ENCODE data around the gene DNAJB9.
A peak's percentile ranks its signal among the peaks of the same experiment; 100 is the strongest.

DNAJB9 gene

GRCh38 chr7:108569381-108570145 is at the start of gene DNAJB9, which contains the start of gene THAP5:
Gene DNAJB9 (plus strand): TSS chr7:108569874. CDS start chr7:108571727, 1,853 bp downstream.
Gene THAP5 (minus strand): TSS chr7:108569706. CDS start chr7:108569569, 137 bp downstream.
- DNase-seq (ENCODE audit: low read depth): peak; percentile 100
- Histone ChIP-seq H3K9ac (ENCODE audit: low read length) (peak within 1 kb of the TSS; percentile 97), H3K4me3 (ENCODE audit: low read length) (peak within 1 kb of the TSS; percentile 92), H3K36me3 (ENCODE audit: control insufficient read depth, insufficient read depth, low read length, severe bottlenecking) (peaks cover 26% of the 10 kb centered on the region), H3K27me3 (replicated peaks; ENCODE audit: control insufficient read depth, insufficient read depth, low read length) (no peaks in the 10 kb centered on the region), H3K9me3 (ENCODE audit: control insufficient read depth, low read length) (no peaks in the 10 kb centered on the region), H3K4me1 (ENCODE audit: control insufficient read depth, insufficient read depth, low read length) (peaks cover 39% of the 10 kb centered on the region)

GRCh38 chr7:108522780-108523179 is 46.9 kb upstream of the DNAJB9 start:
- Histone ChIP-seq H3K9ac (ENCODE audit: low read length) (no peak overlapping the region), H3K36me3 (ENCODE audit: control insufficient read depth, insufficient read depth, low read length, severe bottlenecking) (peaks cover 15% of the 10 kb centered on the region), H3K27me3 (replicated peaks; ENCODE audit: control insufficient read depth, insufficient read depth, low read length) (no peaks in the 10 kb centered on the region), H3K4me1 (ENCODE audit: control insufficient read depth, insufficient read depth, low read length) (peaks cover 45% of the 10 kb centered on the region), H3K4me3 (ENCODE audit: low read length) (peak overlapping the region; percentile 96), H3K9me3 (ENCODE audit: control insufficient read depth, low read length) (no peaks in the 10 kb centered on the region)
- DNase-seq (ENCODE audit: low read depth): no peak

- Histone ChIP-seq H3K4me1 (ENCODE audit: control insufficient read depth, insufficient read depth, low read length) (peaks cover 35% of the 10 kb centered on the region), H3K27me3 (replicated peaks; ENCODE audit: control insufficient read depth, insufficient read depth, low read length) (no peaks in the 10 kb centered on the region), H3K36me3 (ENCODE audit: control insufficient read depth, insufficient read depth, low read length, severe bottlenecking) (peaks cover 3% of the 10 kb centered on the region), H3K9ac (ENCODE audit: low read length) (peak overlapping the region; percentile 95), H3K9me3 (ENCODE audit: control insufficient read depth, low read length) (no peaks in the 10 kb centered on the region), H3K4me3 (ENCODE audit: low read length) (peak overlapping the region; percentile 96)
- peak; percentile 88 for DNase-seq (ENCODE audit: low read depth)
Observed at GRCh38 chr7:108525327-108525984, 44.2 kb upstream of the DNAJB9 start.

- Histone ChIP-seq H3K27me3 (replicated peaks; ENCODE audit: control insufficient read depth, insufficient read depth, low read length) (no peaks in the 10 kb centered on the region), H3K4me3 (ENCODE audit: low read length) (peak within 1 kb of the TSS; percentile 96), H3K9ac (ENCODE audit: low read length) (peak within 1 kb of the TSS; percentile 95), H3K9me3 (ENCODE audit: control insufficient read depth, low read length) (no peaks in the 10 kb centered on the region), H3K36me3 (ENCODE audit: control insufficient read depth, insufficient read depth, low read length, severe bottlenecking) (no peaks in the 10 kb centered on the region), H3K4me1 (ENCODE audit: control insufficient read depth, insufficient read depth, low read length) (peaks cover 35% of the 10 kb centered on the region)
- peak; percentile 100 for DNase-seq (ENCODE audit: low read depth)
Observed at GRCh38 chr7:108525985-108526767, 43.5 kb upstream of the DNAJB9 start, which contains the start of gene PNPLA8. Gene PNPLA8 (minus strand): TSS chr7:108526135. CDS start chr7:108515491, 10,644 bp downstream.

GRCh38 chr7:108526768-108527017 is 43.0 kb upstream of the DNAJB9 start:
- peak overlapping the region; percentile 94 for H3K9ac ChIP-seq (ENCODE audit: low read length)
- no peaks in the 10 kb centered on the region for H3K36me3 ChIP-seq (ENCODE audit: control insufficient read depth, insufficient read depth, low read length, severe bottlenecking)
- peaks cover 35% of the 10 kb centered on the region for H3K4me1 ChIP-seq (ENCODE audit: control insufficient read depth, insufficient read depth, low read length)
- no peak for DNase-seq (ENCODE audit: low read depth)
- no peaks in the 10 kb centered on the region for H3K27me3 ChIP-seq (replicated peaks; ENCODE audit: control insufficient read depth, insufficient read depth, low read length)
- peak overlapping the region; percentile 96 for H3K4me3 ChIP-seq (ENCODE audit: low read length)
- H3K9me3 ChIP-seq (ENCODE audit: control insufficient read depth, low read length): no peaks in the 10 kb centered on the region

- DNase-seq (ENCODE audit: low read depth): no peak
- H3K4me3 ChIP-seq (ENCODE audit: low read length): no peak overlapping the region
- no peaks in the 10 kb centered on the region for H3K36me3 ChIP-seq (ENCODE audit: control insufficient read depth, insufficient read depth, low read length, severe bottlenecking)
- no peaks in the 10 kb centered on the region for H3K9me3 ChIP-seq (ENCODE audit: control insufficient read depth, low read length)
- no peaks in the 10 kb centered on the region for H3K27me3 ChIP-seq (replicated peaks; ENCODE audit: control insufficient read depth, insufficient read depth, low read length)
- no peak overlapping the region for H3K9ac ChIP-seq (ENCODE audit: low read length)
- peaks cover 24% of the 10 kb centered on the region for H3K4me1 ChIP-seq (ENCODE audit: control insufficient read depth, insufficient read depth, low read length)
Observed at GRCh38 chr7:108528183-108528712, 41.4 kb upstream of the DNAJB9 start.

GRCh38 chr7:108529341-108529740 is 40.3 kb upstream of the DNAJB9 start:
- Histone ChIP-seq H3K9ac (ENCODE audit: low read length) (no peak overlapping the region), H3K36me3 (ENCODE audit: control insufficient read depth, insufficient read depth, low read length, severe bottlenecking) (no peaks in the 10 kb centered on the region), H3K27me3 (replicated peaks; ENCODE audit: control insufficient read depth, insufficient read depth, low read length) (no peaks in the 10 kb centered on the region), H3K4me3 (ENCODE audit: low read length) (no peak overlapping the region), H3K9me3 (ENCODE audit: control insufficient read depth, low read length) (no peaks in the 10 kb centered on the region), H3K4me1 (ENCODE audit: control insufficient read depth, insufficient read depth, low read length) (peaks cover 13% of the 10 kb centered on the region)
- no peak for DNase-seq (ENCODE audit: low read depth)

- no peak for DNase-seq (ENCODE audit: low read depth)
- no peaks in the 10 kb centered on the region for H3K4me1 ChIP-seq (ENCODE audit: control insufficient read depth, insufficient read depth, low read length)
Observed at GRCh38 chr7:108533712-108534111, 36.0 kb upstream of the DNAJB9 start.

GRCh38 chr7:108535257-108535656 is 34.4 kb upstream of the DNAJB9 start:
- H3K4me1 ChIP-seq (ENCODE audit: control insufficient read depth, insufficient read depth, low read length): no peaks in the 10 kb centered on the region
- H3K36me3 ChIP-seq (ENCODE audit: control insufficient read depth, insufficient read depth, low read length, severe bottlenecking): no peaks in the 10 kb centered on the region
- H3K4me3 ChIP-seq (ENCODE audit: low read length): no peak overlapping the region
- no peaks in the 10 kb centered on the region for H3K9me3 ChIP-seq (ENCODE audit: control insufficient read depth, low read length)
- no peaks in the 10 kb centered on the region for H3K27me3 ChIP-seq (replicated peaks; ENCODE audit: control insufficient read depth, insufficient read depth, low read length)
- DNase-seq (ENCODE audit: low read depth): no peak
- no peak overlapping the region for H3K9ac ChIP-seq (ENCODE audit: low read length)

More at GRCh38 chr7:108533712-108534111, 36.0 kb upstream of the DNAJB9 start:
- Histone ChIP-seq H3K9ac (ENCODE audit: low read length) (no peak overlapping the region), H3K9me3 (ENCODE audit: control insufficient read depth, low read length) (no peaks in the 10 kb centered on the region), H3K4me3 (ENCODE audit: low read length) (no peak overlapping the region), H3K27me3 (replicated peaks; ENCODE audit: control insufficient read depth, insufficient read depth, low read length) (no peaks in the 10 kb centered on the region), H3K36me3 (ENCODE audit: control insufficient read depth, insufficient read depth, low read length, severe bottlenecking) (no peaks in the 10 kb centered on the region)

- Histone ChIP-seq H3K4me3 (ENCODE audit: low read length) (no peak overlapping the region), H3K36me3 (ENCODE audit: control insufficient read depth, insufficient read depth, low read length, severe bottlenecking) (no peaks in the 10 kb centered on the region), H3K27me3 (replicated peaks; ENCODE audit: control insufficient read depth, insufficient read depth, low read length) (no peaks in the 10 kb centered on the region), H3K9me3 (ENCODE audit: control insufficient read depth, low read length) (no peaks in the 10 kb centered on the region), H3K4me1 (ENCODE audit: control insufficient read depth, insufficient read depth, low read length) (no peaks in the 10 kb centered on the region), H3K9ac (ENCODE audit: low read length) (no peak overlapping the region)
- no peak for DNase-seq (ENCODE audit: low read depth)
Observed at GRCh38 chr7:108535744-108536143, 33.9 kb upstream of the DNAJB9 start.

GRCh38 chr7:108537229-108537628 is 32.4 kb upstream of the DNAJB9 start:
- no peaks in the 10 kb centered on the region for H3K36me3 ChIP-seq (ENCODE audit: control insufficient read depth, insufficient read depth, low read length, severe bottlenecking)
- no peaks in the 10 kb centered on the region for H3K9me3 ChIP-seq (ENCODE audit: control insufficient read depth, low read length)
- no peak overlapping the region for H3K9ac ChIP-seq (ENCODE audit: low read length)
- no peaks in the 10 kb centered on the region for H3K27me3 ChIP-seq (replicated peaks; ENCODE audit: control insufficient read depth, insufficient read depth, low read length)
- H3K4me3 ChIP-seq (ENCODE audit: low read length): no peak overlapping the region
- no peak for DNase-seq (ENCODE audit: low read depth)
- no peaks in the 10 kb centered on the region for H3K4me1 ChIP-seq (ENCODE audit: control insufficient read depth, insufficient read depth, low read length)
